ENCODE results near the gene PLPP2. TPM values are rescaled to one million over a fixed set of nuclear protein-coding genes. Genes with fewer than 3 reads are reported as not detected.

The PLPP2 gene
- total RNA-seq, 1 donor from 2014 or later: 4.1 TPM

DNA sequence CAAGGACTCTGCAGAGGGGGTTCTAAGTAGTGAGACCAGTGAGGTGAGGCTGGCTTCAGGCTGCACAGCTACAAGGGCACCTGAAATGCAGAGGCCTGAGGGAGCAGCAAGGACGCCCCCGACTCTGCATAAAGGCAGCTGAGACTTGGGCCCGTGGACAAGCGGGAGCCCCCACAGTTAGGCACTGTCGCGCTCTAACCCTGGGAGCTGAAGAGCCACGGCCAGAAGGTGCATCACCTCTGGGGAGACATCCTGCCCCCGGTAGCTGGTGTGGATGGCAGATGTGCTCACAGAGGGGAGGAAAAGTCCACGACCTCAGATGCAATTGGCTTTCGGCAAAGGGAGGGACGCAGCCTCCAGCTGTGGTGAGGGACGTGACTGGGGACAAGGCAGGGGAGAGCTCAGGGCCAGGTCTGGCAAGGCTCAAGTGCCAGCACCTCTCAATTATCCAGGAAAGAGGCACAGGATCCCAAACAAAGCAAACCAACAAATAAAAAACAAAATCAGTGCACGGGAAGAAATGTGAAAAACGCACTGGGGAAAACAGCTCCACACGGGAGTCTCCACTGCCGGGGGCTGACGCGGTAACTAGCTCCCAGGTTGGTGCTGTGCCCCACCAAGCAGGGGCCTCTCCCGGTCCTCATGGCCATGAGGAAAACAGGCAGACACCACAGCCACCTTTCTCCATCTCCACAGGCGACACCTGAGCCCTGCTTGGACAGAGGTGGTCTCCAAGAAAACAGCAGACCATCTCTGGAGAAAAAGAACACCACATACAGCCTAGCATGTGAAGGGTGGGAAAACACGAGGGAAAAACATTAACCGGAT is 23.0 kb upstream of the PLPP2 start:
- Mint-ChIP-seq H3K4me1 (ENCODE audit: low read depth) (peaks cover 4% of the 10 kb centered on the region), H3K9me3 (ENCODE audit: low read depth) (peaks cover 9% of the 10 kb centered on the region), H3K4me3 (ENCODE audit: unreplicated experiment) (no peak overlapping the region), H3K27me3 (ENCODE audit: low read depth) (no peaks in the 10 kb centered on the region), H3K36me3 (ENCODE audit: low read depth) (peaks cover 39% of the 10 kb centered on the region), H3K27ac (ENCODE audit: unreplicated experiment) (no peak overlapping the region)
- peak; percentile 66 for DNase-seq (ENCODE audit: low spot score)
- TF ChIP-seq CTCF (IDR thresholded peaks at IDR 0.05): no peak

GRCh38 chr19:313169-313987 is 22.2 kb upstream of the PLPP2 start:
- no peaks in the 10 kb centered on the region for H3K27me3 Mint-ChIP-seq (ENCODE audit: low read depth)
- H3K9me3 Mint-ChIP-seq (ENCODE audit: low read depth): peaks cover 8% of the 10 kb centered on the region
- H3K27ac Mint-ChIP-seq (ENCODE audit: unreplicated experiment): no peak overlapping the region
- peaks cover 4% of the 10 kb centered on the region for H3K4me1 Mint-ChIP-seq (ENCODE audit: low read depth)
- TF ChIP-seq CTCF (IDR thresholded peaks at IDR 0.05): no peak
- H3K4me3 Mint-ChIP-seq (ENCODE audit: unreplicated experiment): no peak overlapping the region
- peaks cover 36% of the 10 kb centered on the region for H3K36me3 Mint-ChIP-seq (ENCODE audit: low read depth)
- peak; percentile 90 for DNase-seq (ENCODE audit: low spot score)

DNA sequence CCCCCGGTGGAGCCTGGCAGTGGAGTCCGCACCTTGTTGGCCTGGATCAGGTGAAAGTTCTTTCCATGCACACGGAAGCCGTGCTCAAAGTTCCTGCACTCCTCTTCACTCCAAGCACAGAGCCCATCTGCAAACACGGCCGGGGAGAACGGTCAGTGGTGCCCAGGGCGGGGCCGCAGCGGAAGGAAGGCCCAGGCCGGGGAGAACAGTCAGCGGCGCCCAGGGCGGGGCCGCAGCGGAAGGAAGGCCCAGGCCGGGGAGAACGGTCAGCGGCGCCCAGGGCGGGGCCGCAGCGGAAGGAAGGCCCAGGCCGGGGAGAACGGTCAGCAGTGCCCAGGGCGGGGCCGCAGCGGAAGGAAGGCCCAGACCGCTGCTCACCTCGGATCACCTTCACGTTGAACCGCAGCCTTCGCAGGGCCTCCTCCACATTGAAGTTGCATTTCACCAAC is 20.6 kb upstream of the PLPP2 start:
- H3K27me3 Mint-ChIP-seq (ENCODE audit: low read depth): no peaks in the 10 kb centered on the region
- H3K36me3 Mint-ChIP-seq (ENCODE audit: low read depth): peaks cover 28% of the 10 kb centered on the region
- H3K4me3 Mint-ChIP-seq (ENCODE audit: unreplicated experiment): no peak overlapping the region
- no peak for TF ChIP-seq CTCF (IDR thresholded peaks at IDR 0.05)
- DNase-seq (ENCODE audit: low spot score): peak; percentile 59
- H3K9me3 Mint-ChIP-seq (ENCODE audit: low read depth): peaks cover 5% of the 10 kb centered on the region
- H3K4me1 Mint-ChIP-seq (ENCODE audit: low read depth): peaks cover 4% of the 10 kb centered on the region
- no peak overlapping the region for H3K27ac Mint-ChIP-seq (ENCODE audit: unreplicated experiment)

DNA sequence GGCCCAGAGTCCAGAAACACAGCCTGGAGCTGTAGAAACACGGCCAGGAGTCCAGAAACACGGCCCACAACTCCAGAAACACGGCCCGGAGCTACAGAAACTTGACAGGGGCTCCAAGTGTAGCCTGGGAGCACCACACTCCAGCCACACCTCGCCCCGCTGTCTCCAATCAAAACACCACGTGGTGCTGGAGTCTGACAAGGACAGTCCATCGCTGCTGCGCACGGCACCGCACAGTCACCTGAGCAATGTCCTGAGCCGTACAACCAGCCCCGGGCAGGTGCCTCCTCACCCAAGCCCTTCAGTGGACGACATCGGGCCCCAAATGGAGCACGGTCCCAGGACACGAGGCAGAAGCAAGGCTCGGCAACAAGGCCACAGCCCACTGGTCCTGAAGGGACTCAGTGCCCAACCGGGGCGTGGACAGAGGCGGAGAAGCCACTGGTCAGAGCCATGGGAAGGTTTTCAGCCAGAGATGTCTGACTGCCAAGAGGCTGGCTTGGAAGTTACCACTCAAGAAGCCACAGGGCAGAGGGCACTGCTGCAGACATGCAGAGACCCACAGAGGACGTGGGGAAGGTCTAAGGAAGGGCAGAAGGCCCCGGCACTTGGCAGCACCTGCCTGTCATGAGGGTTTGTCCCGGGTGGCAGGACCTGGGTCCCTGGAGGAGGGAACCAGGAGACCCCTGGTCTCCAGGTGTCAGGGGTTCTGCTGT is 19.7 kb upstream of the PLPP2 start:
- peak; percentile 86 for DNase-seq (ENCODE audit: low spot score)
- H3K27me3 Mint-ChIP-seq (ENCODE audit: low read depth): no peaks in the 10 kb centered on the region
- peaks cover 23% of the 10 kb centered on the region for H3K36me3 Mint-ChIP-seq (ENCODE audit: low read depth)
- no peak overlapping the region for H3K4me3 Mint-ChIP-seq (ENCODE audit: unreplicated experiment)
- H3K4me1 Mint-ChIP-seq (ENCODE audit: low read depth): peaks cover 4% of the 10 kb centered on the region
- no peak for TF ChIP-seq CTCF (IDR thresholded peaks at IDR 0.05)
- no peak overlapping the region for H3K27ac Mint-ChIP-seq (ENCODE audit: unreplicated experiment)
- H3K9me3 Mint-ChIP-seq (ENCODE audit: low read depth): peaks cover 5% of the 10 kb centered on the region

All from chondrocyte (in vitro differentiated cells).